GF-D8 (cell line): ENCODE measurements around the gene DENND1A.
"Not testable (repeated sequence)": the region's sequence is repeated elsewhere in the genome, so short reads cannot be mapped to it uniquely, and the experiment has no call there.

Source experiments
- DNase-seq: peaks from one replicate; lab custom pipeline; 2025; lab: John Stamatoyannopoulos, UW

The DENND1A gene

GRCh38 chr9:123408313-123409262 is 521.3 kb downstream of the DENND1A start:
- DNase-seq = no peak

- DNase-seq = no peak
Observed at GRCh38 chr9:123407217-123407851, 522.6 kb downstream of the DENND1A start.

DNA sequence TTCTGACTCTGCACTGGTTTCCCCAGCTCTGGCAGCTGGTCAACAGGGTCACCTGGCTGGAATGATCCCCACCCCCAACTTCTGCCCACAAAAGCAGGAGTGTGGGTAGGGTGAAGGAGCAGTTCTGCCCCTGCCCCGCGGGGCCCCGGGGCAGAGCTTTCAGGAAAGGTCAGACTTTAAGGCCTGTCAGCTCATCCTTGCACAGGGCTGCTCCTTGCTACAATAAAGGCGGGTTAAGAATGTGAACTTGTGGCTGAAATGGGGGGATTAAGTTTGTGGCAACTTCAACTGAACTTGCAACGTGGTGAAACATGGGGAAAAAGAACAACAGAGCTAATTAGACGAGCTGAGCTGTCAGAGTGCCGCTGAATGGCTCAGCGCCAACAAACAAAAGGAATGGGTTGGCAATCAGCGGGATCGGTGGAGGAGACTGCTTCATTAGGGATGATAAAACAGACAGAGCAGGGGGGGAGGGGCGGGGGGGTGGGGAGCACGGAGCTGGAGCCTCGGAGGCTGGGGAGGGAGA is 523.2 kb downstream of the DENND1A start:
- no peak for DNase-seq

GRCh38 chr9:123406016-123406415 is 523.9 kb downstream of the DENND1A start:
- DNase-seq = no peak

DNA sequence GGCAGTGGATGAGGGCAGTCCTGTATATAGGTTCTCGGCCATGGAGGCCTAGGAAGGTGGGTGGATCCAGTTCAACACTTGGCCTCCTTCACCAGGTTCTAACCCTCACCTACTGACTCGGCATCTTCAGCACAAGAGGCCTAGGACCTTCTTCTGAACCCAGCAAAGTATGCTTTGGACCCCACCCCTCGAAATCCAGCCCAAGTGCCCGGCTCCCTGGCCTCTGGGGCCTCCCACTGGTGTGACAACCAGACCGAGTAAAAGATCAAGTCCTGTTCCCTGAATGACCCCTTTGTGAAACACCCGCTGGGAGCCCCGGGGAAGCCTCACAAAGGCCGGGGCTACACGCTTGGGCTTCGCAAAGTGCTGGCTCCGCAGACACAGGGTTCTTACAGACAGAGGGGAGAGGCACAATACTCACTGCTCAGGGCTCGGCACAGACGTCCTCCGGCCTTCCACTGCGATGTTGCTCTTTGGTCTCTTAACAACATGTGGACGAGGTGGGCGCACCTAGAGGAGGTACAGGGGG is 526.9 kb downstream of the DENND1A start:
- no peak for DNase-seq

- DNase-seq = no peak
Observed at GRCh38 chr9:123401879-123402513, 527.9 kb downstream of the DENND1A start.

- DNase-seq = no peak
Observed at GRCh38 chr9:123400926-123401503, 528.9 kb downstream of the DENND1A start.

DNA sequence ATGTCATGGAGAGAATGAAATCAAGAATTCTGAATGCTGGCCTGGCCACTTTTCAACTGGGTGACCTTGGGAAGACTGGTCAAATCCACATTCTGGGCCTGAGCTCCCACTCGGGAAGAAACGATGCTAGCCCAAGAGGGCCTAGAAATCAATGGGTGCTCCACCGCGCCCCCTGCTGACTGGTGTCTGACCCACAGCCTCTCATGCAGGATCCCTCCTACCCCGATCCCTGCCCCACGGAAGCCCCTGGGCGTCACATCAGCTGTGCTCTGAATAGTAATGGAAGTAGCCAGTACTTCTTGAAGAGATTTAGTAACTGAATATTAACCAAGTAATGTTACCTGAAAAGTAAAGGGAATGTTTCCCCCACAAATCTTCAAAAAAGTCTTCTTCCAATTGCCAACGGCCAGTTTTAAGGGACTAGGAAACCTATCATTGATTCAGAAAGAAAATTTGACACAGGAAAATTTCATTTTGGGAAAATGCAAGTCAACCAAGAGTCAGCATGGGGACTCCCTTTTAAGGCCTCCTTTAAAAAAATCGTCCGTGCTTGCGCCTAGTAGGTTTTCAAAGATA is 530.0 kb downstream of the DENND1A start:
- no peak for DNase-seq

- DNase-seq = not testable (repeated sequence)
Observed at GRCh38 chr9:123398938-123399337, 531.0 kb downstream of the DENND1A start.

DNA sequence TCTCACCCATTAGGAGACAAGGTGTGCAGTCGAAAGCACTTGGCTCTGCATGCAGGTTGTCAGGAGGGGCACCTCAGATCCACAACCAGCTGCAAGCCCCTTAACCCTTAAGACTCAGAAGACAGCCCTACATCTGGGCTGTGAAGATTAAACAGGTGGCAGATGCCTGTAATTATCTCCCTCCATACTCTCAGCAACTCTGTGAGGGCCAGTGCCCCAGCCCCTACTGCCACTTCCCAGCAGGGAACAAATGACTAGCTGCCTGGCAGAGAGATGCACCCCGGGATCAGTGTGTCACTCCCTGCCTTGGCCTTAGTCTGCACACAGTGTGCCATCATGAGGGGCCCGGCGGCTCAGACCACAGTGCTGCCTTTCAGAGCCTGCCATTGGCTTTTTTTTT is 532.0 kb downstream of the DENND1A start:
- no peak for DNase-seq

GRCh38 chr9:123395689-123396511 is 534.0 kb downstream of the DENND1A start:
- no peak for DNase-seq

DNA sequence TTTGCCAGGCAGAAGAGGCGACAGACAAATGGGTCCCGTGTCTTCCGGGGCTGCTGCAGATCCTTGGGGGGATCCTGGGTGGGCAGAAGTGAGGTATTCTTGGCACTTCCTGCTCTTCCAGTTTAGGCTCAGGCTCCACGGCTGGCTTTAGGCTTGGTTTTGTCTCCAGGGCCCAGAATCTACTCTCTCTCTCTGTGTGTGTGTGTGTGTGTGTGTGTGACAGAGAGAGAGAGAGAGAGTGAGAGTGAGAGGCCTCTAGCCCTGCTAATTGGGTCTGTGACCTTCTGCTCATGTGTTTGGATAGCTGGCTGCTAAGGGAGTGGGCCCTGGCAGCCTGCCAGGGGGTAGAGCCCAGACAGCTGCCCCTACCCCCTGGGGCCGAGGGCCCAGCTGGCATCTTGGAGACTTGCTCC is 534.6 kb downstream of the DENND1A start:
- DNase-seq = no peak

- DNase-seq = no peak
Observed at GRCh38 chr9:123394291-123395235, 535.4 kb downstream of the DENND1A start.

DNA sequence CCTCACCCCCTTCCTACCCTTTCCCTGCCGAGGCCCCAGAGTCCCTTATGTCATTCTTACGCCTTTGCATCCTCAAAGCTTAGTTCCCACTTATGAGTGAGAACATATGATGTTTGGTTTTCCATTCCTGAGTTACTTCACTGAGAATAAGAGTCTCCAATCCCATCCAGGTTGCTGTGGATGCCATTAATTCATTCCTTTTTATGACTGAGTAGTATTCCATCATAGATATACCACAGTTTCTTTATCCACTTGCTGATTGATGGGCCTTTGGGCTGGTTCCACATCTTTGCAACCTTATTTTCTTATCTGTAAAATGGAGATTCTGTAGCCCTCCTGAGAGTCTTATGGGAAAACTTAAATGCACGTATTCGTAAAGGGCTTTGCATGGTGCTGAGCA is 537.1 kb downstream of the DENND1A start:
- no peak for DNase-seq

DNA sequence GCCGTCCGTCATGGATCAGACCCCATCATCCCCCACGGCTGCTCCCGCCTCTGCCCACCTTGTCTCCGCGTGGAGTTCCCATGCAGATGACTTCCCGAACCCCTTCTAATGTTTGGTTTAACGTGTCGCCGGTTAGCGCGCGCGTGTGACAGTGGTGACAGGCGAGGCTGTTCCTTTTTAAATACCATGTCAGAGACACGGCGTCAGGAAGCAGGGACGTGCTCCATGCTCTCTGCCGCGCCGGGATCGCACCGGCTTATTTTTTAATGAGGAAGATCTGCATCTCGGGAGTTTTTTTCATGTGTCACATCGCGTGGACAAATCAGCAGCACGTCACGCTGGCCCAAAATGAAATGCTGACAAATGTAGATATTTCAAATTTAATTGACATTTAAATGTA is 538.0 kb downstream of the DENND1A start:
- no peak for DNase-seq

- no peak for DNase-seq
Observed at GRCh38 chr9:123391233-123391632, 538.7 kb downstream of the DENND1A start.

- DNase-seq = no peak
Observed at GRCh38 chr9:123390337-123391135, 539.4 kb downstream of the DENND1A start.

DNA sequence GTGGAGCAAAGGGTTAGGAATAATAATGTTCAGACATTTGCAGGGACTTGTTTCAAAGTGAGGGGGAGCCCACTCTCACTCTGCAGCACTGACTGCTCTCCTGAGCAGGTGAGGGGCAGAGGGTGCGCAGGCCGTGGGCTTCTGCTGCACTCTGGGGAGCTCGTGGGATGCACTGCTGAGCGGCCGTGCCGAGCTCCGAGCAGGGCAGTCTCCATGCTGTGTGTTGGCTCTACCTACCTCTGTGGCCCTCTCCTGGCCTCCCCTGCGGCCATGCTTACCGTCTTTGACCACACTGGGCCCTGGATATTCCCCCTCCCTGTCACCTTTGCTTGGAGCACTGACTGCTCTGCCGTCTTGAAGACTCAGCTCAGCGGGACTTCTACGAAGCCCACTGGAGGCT is 540.2 kb downstream of the DENND1A start:
- DNase-seq = no peak

GRCh38 chr9:123389070-123389469 is 540.9 kb downstream of the DENND1A start:
- peak; percentile 9 for DNase-seq
